HepG2 (cell line): ENCODE results near the gene KLHL33. TPM values are rescaled to one million over a fixed set of nuclear protein-coding genes. Genes with fewer than 3 reads are reported as not detected.

Source experiments
- ARNT2 ChIP-seq: sonication (generic); formaldehyde crosslinking; IDR thresholded peaks from 2 replicates; pipeline ENCODE4 v1.8.0; 2022; ENCODE audit warnings: mild to moderate bottlenecking, low read depth, missing genetic modification reagents, moderate library complexity
- DMAP1 ChIP-seq: IDR thresholded peaks from 2 replicates; pipeline ENCODE4 v1.6.1; 2016
- NR2F2 ChIP-seq: IDR thresholded peaks from 2 replicates; pipeline ENCODE4 v1.6.1; 2012; ENCODE audit warnings: low read depth, inconsistent platforms, borderline replicate concordance
- PTBP1 ChIP-seq: fragments of 200-400 bp; formaldehyde crosslinking; IDR thresholded peaks from 2 replicates; pipeline ENCODE4 v1.6.1; 2018; ENCODE audit warnings: low read length, low read depth; ENCODE audit not compliant: poor library complexity, severe bottlenecking
- RERE ChIP-seq: IDR thresholded peaks from 2 replicates; pipeline ENCODE4 v1.6.1; 2016; ENCODE audit warnings: low read depth, missing genetic modification reagents, missing compliant biosample characterization
- SMAD3 ChIP-seq: sonication (generic); formaldehyde crosslinking; IDR thresholded peaks from 2 replicates; pipeline ENCODE4 v1.4.0; 2020; ENCODE audit warnings: missing genetic modification reagents
- TARDBP ChIP-seq: sonication (generic); formaldehyde crosslinking; IDR thresholded peaks from 2 replicates; pipeline ENCODE4 v1.8.0; 2022; ENCODE audit warnings: mild to moderate bottlenecking, missing genetic modification reagents
- THAP8 ChIP-seq: sonication (generic); formaldehyde crosslinking; IDR thresholded peaks from 2 replicates; pipeline ENCODE4 v1.5.1; 2020; ENCODE audit warnings: missing genetic modification reagents, mild to moderate bottlenecking, borderline replicate concordance
- ZBTB14 ChIP-seq: sonication (generic); formaldehyde crosslinking; IDR thresholded peaks from 2 replicates; pipeline ENCODE4 v1.4.0; 2020; ENCODE audit warnings: missing genetic modification reagents
- ZBTB21 ChIP-seq: sonication (generic); formaldehyde crosslinking; IDR thresholded peaks from 2 replicates; pipeline ENCODE4 v1.4.0; 2020; ENCODE audit warnings: missing genetic modification reagents
- ZBTB44 ChIP-seq: sonication (generic); formaldehyde crosslinking; IDR thresholded peaks from 2 replicates; pipeline ENCODE4 v1.4.0; 2020; ENCODE audit warnings: missing genetic modification reagents
- ZMAT5 ChIP-seq: sonication (generic); formaldehyde crosslinking; IDR thresholded peaks from 2 replicates; pipeline ENCODE4 v1.5.0; 2020; ENCODE audit warnings: mild to moderate bottlenecking, low read depth, missing genetic modification reagents, borderline replicate concordance
- ZNF10 ChIP-seq: sonication (generic); formaldehyde crosslinking; IDR thresholded peaks from 2 replicates; pipeline ENCODE4 v1.4.0; 2020; ENCODE audit warnings: mild to moderate bottlenecking, low read depth, missing genetic modification reagents, borderline replicate concordance
- ZNF235 ChIP-seq: sonication (generic); formaldehyde crosslinking; IDR thresholded peaks from 2 replicates; pipeline ENCODE4 v1.8.1; 2023; ENCODE audit warnings: mild to moderate bottlenecking, missing genetic modification reagents, borderline replicate concordance
- ZNF569 ChIP-seq: sonication (generic); formaldehyde crosslinking; IDR thresholded peaks from 2 replicates; pipeline ENCODE4 v1.5.0; 2020; ENCODE audit warnings: mild to moderate bottlenecking, missing genetic modification reagents, moderate library complexity, borderline replicate concordance
- ZNF615 ChIP-seq: sonication (generic); formaldehyde crosslinking; IDR thresholded peaks from 2 replicates; pipeline ENCODE4 v1.5.0; 2020; ENCODE audit warnings: mild to moderate bottlenecking, missing genetic modification reagents, borderline replicate concordance
- ZNF75D ChIP-seq: sonication (generic); formaldehyde crosslinking; IDR thresholded peaks from 2 replicates; pipeline ENCODE4 v1.8.1; 2023; ENCODE audit warnings: missing genetic modification reagents, mild to moderate bottlenecking, borderline replicate concordance
- ZNF790 ChIP-seq: sonication (generic); formaldehyde crosslinking; IDR thresholded peaks from 2 replicates; pipeline ENCODE4 v1.8.0; 2022; ENCODE audit warnings: missing genetic modification reagents, mild to moderate bottlenecking, borderline replicate concordance
- ZNF816 ChIP-seq: sonication (generic); formaldehyde crosslinking; IDR thresholded peaks from 2 replicates; pipeline ENCODE4 v1.8.0; 2022; ENCODE audit warnings: missing genetic modification reagents, mild to moderate bottlenecking, borderline replicate concordance
- polyA plus RNA-seq, 8 experiments: library from polyadenylated mRNA; depleted of rRNA in 3 of 8; stranded (reverse) in 7 of 8; unstranded in 1 of 8; fragments of >200 nt; fragmentation: Illumina TruSeq in 4 of 8; extraction: Trizol in 4 of 8; gene quantifications; 2 replicates each; pipeline versions ENCODE4 v1.2.1 to v1.2.3, GENCODE V29; 2011 to 2016; ENCODE audit warnings: low read depth in 4 of 8, missing spikeins in 1 of 8, mixed read lengths in 1 of 8; ENCODE audit not compliant: insufficient read depth in 1 of 8
- total RNA-seq, 5 experiments: library from RNA; depleted of rRNA; stranded (reverse); fragments of >200 nt; fragmentation: Illumina TruSeq; extraction: Trizol; gene quantifications; 2 replicates each; pipeline ENCODE4 v1.2.3, GENCODE V29; 2016; ENCODE audit warnings: low read depth in 1 of 5

The KLHL33 gene
- total and polyA plus RNA-seq, 2 of the 13 experiments (the other 11 are each of a cell fraction or from before 2014, with no cell fraction given): not detected

GRCh38 chr14:20455355-20456300 is 19.7 kb upstream of the KLHL33 start (continued):
- TF ChIP-seq ZNF615 (CRISPR knock-in tag): no peak
- TF ChIP-seq ZBTB44 (CRISPR knock-in tag): no peak
- TF ChIP-seq ZNF790 (CRISPR knock-in tag): no peak; the same call in 1 of the 2 replicates
- no peak for TF ChIP-seq ZBTB21 (CRISPR knock-in tag)
- no peak for TF ChIP-seq ZNF235
- no peak for TF ChIP-seq SMAD3 (CRISPR knock-in tag)
- no peak for TF ChIP-seq ARNT2 (CRISPR knock-in tag)
- TF ChIP-seq ZNF816 (CRISPR knock-in tag): peak; percentile 61; the same call in 1 of the 2 replicates
- no peak for TF ChIP-seq TARDBP (CRISPR knock-in tag)
- TF ChIP-seq ZMAT5 (CRISPR knock-in tag): no peak
- 0 out of 2 replicates have a peak, but pooled peaks have one; percentile 0 for TF ChIP-seq RERE
- no peak for TF ChIP-seq PTBP1
- no peak for TF ChIP-seq ZNF75D (CRISPR knock-in tag)
- TF ChIP-seq THAP8 (CRISPR knock-in tag): no peak
- TF ChIP-seq ZNF10: 0 out of 2 replicates have a peak, but pooled peaks have one; percentile 79
- TF ChIP-seq NR2F2: no peak
- no peak for TF ChIP-seq ZNF569 (CRISPR knock-in tag)
- TF ChIP-seq DMAP1 (CRISPR knock-in tag): peak; percentile 82; the same call in 1 of the 2 replicates
- peak; percentile 5; the same call in 1 of the 2 replicates for TF ChIP-seq ZBTB14 (CRISPR knock-in tag)
